DOHH2 (cell line): ENCODE data around the gene SMG6.

Source experiments
- H3F3A ChIP-seq: fragments of 200-600 bp; sonication (generic), shearing (Covaris generic); 2 replicates; pipeline ENCODE4 v1.6.0; 2016; ENCODE audit warnings: antibody characterized with exemption, mild to moderate bottlenecking; ENCODE audit not compliant: control insufficient read depth, insufficient read depth
- H3K27ac ChIP-seq: fragments of 200-600 bp; sonication (generic); 2 replicates; pipeline ENCODE4 v1.5.1; 2014; ENCODE audit warnings: low read depth, mild to moderate bottlenecking, low read length, moderate library complexity
- H3K27me3 ChIP-seq: fragments of 200-600 bp; sonication (generic); 2 replicates; pipeline ENCODE4 v1.6.1; 2014; ENCODE audit warnings: mild to moderate bottlenecking, low read length, mixed read lengths; ENCODE audit not compliant: control insufficient read depth
- H3K36me3 ChIP-seq: fragments of 200-600 bp; sonication (generic); 2 replicates; pipeline ENCODE4 v1.6.1; 2014; ENCODE audit warnings: mild to moderate bottlenecking, low read length, moderate library complexity, mixed read lengths; ENCODE audit not compliant: control insufficient read depth
- H3K4me1 ChIP-seq: fragments of 200-600 bp; sonication (generic); 2 replicates; pipeline ENCODE4 v1.6.1; 2014; ENCODE audit warnings: mild to moderate bottlenecking, low read length, mixed read lengths; ENCODE audit not compliant: control insufficient read depth
- H3K4me2 ChIP-seq: fragments of 200-600 bp; sonication (generic); 2 replicates; pipeline ENCODE4 v1.6.0; 2014; ENCODE audit warnings: mild to moderate bottlenecking, low read length, moderate library complexity
- H3K4me3 ChIP-seq: fragments of 200-600 bp; sonication (generic); 2 replicates; pipeline ENCODE4 v1.5.1; 2014; ENCODE audit warnings: mild to moderate bottlenecking, low read length, mixed read lengths
- H3K79me2 ChIP-seq: fragments of 200-600 bp; sonication (generic); 2 replicates; pipeline ENCODE4 v1.6.1; 2014; ENCODE audit warnings: mild to moderate bottlenecking, low read length, mixed read lengths; ENCODE audit not compliant: control insufficient read depth
- H3K9me2 ChIP-seq: fragments of 200-600 bp; sonication (generic); replicated peaks from 2 replicates; pipeline ENCODE4 v1.6.1; 2014; ENCODE audit warnings: mild to moderate bottlenecking, low read length, mixed read lengths; ENCODE audit not compliant: control insufficient read depth
- H3K9me3 ChIP-seq: fragments of 200-600 bp; sonication (generic); 2 replicates; pipeline ENCODE4 v1.6.1; 2014; ENCODE audit warnings: antibody characterized with exemption, low read length, mixed read lengths; ENCODE audit not compliant: control insufficient read depth, insufficient read depth
- H4K20me1 ChIP-seq: fragments of 200-600 bp; sonication (generic); 2 replicates; pipeline ENCODE4 v1.6.0; 2014; ENCODE audit warnings: low read depth, mild to moderate bottlenecking, antibody characterized with exemption, low read length, moderate library complexity; ENCODE audit not compliant: control insufficient read depth, insufficient read depth
- EZH2phosphoT487 ChIP-seq: fragments of 200-600 bp; sonication (generic); IDR thresholded peaks from 2 replicates; pipeline ENCODE4 v1.6.1; 2017; ENCODE audit warnings: borderline replicate concordance, mild to moderate bottlenecking, antibody characterized with exemption, low read length, moderate library complexity, mixed read lengths
- TF ChIP-seq, protein P1 (sequence below): fragments of 200-600 bp; sonication (generic); IDR thresholded peaks from one replicate; pipeline ENCODE4 v1.5.1; 2014; ENCODE audit warnings: antibody characterized with exemption, mild to moderate bottlenecking, low read depth, low read length; ENCODE audit not compliant: poor library complexity, severe bottlenecking

Gene SMG6

DNA sequence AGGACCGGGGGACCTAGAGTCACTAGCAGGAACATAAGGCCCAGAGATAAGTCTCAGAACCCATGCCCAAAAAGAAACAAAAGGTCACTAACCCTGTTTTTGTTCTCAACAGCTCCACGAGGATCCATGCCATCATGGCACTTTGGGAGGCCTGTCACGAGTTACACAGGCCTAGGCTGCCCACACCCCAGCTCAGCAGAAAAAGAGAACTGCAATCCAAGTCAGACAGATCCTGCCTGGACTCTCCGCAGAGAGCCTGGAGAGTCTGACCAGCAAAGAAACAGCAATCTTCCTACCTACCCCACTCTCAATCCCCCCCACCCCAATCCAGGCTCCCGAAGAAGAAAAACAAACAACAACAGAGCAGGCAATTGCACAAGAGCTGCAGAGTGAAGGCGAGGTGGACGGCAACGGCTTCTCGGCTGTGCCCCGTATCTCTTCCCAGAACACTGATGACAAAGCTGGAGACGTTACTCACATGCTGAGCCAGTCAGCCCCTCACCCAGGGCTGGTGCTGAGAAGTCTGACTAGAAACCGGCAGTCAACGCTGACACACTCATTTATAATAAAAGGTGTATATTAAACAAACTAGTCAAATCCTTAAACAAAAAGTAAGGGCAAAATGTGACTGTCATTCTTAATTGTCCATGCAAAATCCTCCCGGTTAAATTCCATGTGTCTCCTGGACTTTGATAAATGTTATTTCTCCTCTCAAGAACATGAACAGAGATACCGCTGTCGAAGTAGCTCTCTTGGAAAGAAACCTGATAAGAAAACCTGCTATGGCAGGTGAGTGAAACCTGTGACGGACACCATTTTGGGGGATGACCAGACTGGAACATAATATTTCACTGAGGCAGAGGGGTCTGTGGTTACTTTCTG is 89.3 kb downstream of the SMG6 start:
- Histone ChIP-seq H3K9me2 (no peaks in the 10 kb centered on the region), H3K4me3 (peak overlapping the region; percentile 58), H3K27me3 (no peaks in the 10 kb centered on the region), H3K36me3 (peaks cover 6% of the 10 kb centered on the region; the same call in 1 of the 2 replicates), H3K9me3 (no peaks in the 10 kb centered on the region), H3K4me2 (peak overlapping the region; percentile 87), H4K20me1 (0 out of 2 replicates have a peak, but pooled peaks cover 4% of the 10 kb centered on the region), H3K27ac (peak overlapping the region; percentile 84), H3K79me2 (peaks cover 15% of the 10 kb centered on the region), H3K4me1 (peaks cover 62% of the 10 kb centered on the region), H3F3A (peaks cover 15% of the 10 kb centered on the region)
- TF ChIP-seq EZH2phosphoT487, result no peak
- TF ChIP-seq, protein P1, sequence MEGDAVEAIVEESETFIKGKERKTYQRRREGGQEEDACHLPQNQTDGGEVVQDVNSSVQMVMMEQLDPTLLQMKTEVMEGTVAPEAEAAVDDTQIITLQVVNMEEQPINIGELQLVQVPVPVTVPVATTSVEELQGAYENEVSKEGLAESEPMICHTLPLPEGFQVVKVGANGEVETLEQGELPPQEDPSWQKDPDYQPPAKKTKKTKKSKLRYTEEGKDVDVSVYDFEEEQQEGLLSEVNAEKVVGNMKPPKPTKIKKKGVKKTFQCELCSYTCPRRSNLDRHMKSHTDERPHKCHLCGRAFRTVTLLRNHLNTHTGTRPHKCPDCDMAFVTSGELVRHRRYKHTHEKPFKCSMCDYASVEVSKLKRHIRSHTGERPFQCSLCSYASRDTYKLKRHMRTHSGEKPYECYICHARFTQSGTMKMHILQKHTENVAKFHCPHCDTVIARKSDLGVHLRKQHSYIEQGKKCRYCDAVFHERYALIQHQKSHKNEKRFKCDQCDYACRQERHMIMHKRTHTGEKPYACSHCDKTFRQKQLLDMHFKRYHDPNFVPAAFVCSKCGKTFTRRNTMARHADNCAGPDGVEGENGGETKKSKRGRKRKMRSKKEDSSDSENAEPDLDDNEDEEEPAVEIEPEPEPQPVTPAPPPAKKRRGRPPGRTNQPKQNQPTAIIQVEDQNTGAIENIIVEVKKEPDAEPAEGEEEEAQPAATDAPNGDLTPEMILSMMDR, result no peak

DNA sequence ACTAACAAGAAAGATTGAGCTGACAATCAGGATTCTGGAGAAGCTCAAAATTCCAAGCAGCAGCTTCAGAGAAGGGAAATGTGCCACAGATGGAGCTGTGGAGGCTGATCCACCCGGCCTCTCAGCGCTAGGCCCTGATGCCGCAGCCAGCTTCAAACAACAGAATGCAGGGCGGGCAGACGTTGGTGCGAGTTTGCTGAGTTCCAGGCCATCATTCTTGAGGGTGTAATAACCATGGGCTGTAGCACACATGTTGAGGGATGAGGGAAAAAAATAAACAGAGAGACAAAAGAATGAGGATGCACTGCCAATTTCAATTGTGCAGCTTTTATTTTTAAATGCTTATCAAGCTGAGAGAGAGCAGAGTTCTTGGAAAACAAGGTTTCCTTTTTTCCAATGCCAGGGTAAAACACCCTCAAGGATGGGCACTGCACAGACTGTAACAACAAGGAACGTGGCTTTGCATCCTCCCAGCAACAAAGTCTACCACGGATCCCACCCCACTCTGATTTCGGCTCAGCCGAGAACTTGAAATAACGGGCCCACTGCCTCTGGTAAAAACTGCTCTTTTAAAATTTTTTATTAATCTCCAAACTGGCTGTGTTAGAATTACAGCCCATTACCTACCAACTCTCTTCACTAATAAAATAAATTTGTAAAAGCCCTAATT is 90.2 kb downstream of the SMG6 start:
- H3K36me3 ChIP-seq, result peaks cover 6% of the 10 kb centered on the region; the same call in 1 of the 2 replicates
- no peak overlapping the region for H3K4me2 ChIP-seq
- peaks cover 15% of the 10 kb centered on the region for H3K79me2 ChIP-seq
- no peaks in the 10 kb centered on the region for H3K27me3 ChIP-seq
- H3K4me1 ChIP-seq, result peaks cover 54% of the 10 kb centered on the region
- H3F3A ChIP-seq, result peaks cover 15% of the 10 kb centered on the region
- H3K4me3 ChIP-seq, result no peak overlapping the region
- TF ChIP-seq, protein P1, result no peak
- no peak for TF ChIP-seq EZH2phosphoT487
- H3K9me2 ChIP-seq, result no peaks in the 10 kb centered on the region
- H4K20me1 ChIP-seq, result 0 out of 2 replicates have a peak, but pooled peaks cover 4% of the 10 kb centered on the region
- H3K9me3 ChIP-seq, result no peaks in the 10 kb centered on the region
- H3K27ac ChIP-seq, result no peak overlapping the region

DNA sequence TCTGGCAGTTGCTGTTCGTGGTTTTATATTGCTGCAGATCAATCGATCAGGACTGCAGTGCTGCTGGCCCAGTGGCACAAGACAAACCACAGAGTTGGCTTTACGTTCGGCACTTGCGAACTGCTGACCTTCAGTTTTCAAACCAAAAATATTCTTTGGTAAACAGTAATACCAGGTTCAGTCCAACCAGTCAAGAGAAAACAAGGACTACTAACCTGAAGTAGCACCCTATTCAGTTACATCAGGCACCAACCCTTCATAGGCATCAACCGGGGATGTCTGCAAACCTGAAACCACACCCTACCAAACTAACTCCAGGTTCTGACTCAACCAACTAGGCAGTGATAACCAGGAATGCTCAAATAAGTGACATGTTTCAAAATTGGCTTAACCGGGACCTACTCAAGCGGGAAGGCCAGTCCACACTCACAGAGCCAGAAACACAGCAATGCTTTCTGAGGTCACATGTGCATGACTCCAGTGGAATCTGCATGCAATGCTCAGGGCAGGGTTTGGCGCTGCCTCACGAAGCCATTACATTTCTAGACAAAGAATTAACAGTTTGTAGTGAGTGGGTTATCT is 91.1 kb downstream of the SMG6 start:
- Histone ChIP-seq H3K4me2 (no peak overlapping the region), H3K79me2 (peaks cover 15% of the 10 kb centered on the region), H3K4me3 (no peak overlapping the region), H3K9me3 (no peaks in the 10 kb centered on the region), H3K27me3 (no peaks in the 10 kb centered on the region), H3K27ac (no peak overlapping the region), H3K9me2 (no peaks in the 10 kb centered on the region), H3K4me1 (peaks cover 45% of the 10 kb centered on the region), H3F3A (peaks cover 15% of the 10 kb centered on the region), H3K36me3 (peaks cover 6% of the 10 kb centered on the region; the same call in 1 of the 2 replicates), H4K20me1 (0 out of 2 replicates have a peak, but pooled peaks cover 4% of the 10 kb centered on the region)
- no peak for TF ChIP-seq EZH2phosphoT487
- TF ChIP-seq, protein P1, result no peak
